D721Med (cell line): ENCODE data around the gene PPID.

Source experiments
- DNase-seq: peaks from one replicate; pipeline ENCODE4 v3.0.0; 2011; ENCODE audit warnings: low spot score; ENCODE audit not compliant: insufficient read length
- FAIRE-seq: peaks from 2 replicates; lab custom pipeline; 2011; peaks lifted over from hg19 to GRCh38; lab: Jason Lieb, UNC
- TF ChIP-seq, protein P1 (sequence below): IDR thresholded peaks from 2 replicates; pipeline ENCODE4 v1.5.1; 2012; ENCODE audit warnings: mild to moderate bottlenecking, control low read depth; ENCODE audit not compliant: insufficient read depth; ENCODE audit errors: missing control alignments

PPID gene

DNA sequence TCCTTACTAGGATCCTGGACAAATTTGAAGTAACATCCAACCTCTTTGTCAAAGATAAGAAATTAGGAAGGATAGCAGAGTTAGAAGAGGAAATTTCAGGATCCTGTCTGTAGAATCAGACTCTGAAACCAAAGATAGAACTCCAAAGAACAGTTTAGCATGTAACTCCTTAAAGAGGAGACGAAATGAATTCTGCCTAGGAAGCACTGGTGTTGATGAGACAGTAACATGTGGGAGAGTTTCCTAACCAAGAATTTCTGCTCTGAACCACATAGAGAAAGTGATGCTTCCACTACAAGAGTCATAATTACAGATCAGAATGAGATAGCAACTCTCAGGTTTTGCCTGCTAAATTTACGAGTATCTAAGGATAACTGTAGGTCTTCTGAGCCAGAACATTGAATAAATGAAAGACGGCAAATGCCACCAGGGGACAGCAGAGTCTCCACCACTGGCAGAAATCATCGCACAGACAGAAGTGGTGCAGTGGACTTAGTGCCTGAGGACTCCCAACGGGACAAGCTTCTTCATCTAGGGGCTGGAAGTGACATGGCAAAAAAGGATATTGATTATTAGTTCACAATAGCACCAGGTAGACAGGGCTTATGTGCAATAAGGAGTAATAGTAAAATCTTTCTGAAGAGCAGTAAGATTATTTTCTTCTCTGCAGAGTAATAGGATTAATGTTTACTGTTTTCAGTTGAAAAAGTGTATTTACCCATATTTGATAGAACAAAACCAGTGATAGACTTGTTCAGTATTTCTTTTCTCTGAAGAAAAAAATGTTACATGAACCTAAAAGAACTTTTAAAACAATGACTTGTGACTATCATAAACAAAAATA is 6.7 kb upstream of the PPID start:
- DNase-seq: peak; percentile 35
- peak; percentile 84 for FAIRE-seq
- TF ChIP-seq, protein P1, sequence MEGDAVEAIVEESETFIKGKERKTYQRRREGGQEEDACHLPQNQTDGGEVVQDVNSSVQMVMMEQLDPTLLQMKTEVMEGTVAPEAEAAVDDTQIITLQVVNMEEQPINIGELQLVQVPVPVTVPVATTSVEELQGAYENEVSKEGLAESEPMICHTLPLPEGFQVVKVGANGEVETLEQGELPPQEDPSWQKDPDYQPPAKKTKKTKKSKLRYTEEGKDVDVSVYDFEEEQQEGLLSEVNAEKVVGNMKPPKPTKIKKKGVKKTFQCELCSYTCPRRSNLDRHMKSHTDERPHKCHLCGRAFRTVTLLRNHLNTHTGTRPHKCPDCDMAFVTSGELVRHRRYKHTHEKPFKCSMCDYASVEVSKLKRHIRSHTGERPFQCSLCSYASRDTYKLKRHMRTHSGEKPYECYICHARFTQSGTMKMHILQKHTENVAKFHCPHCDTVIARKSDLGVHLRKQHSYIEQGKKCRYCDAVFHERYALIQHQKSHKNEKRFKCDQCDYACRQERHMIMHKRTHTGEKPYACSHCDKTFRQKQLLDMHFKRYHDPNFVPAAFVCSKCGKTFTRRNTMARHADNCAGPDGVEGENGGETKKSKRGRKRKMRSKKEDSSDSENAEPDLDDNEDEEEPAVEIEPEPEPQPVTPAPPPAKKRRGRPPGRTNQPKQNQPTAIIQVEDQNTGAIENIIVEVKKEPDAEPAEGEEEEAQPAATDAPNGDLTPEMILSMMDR: peak; percentile 65

DNA sequence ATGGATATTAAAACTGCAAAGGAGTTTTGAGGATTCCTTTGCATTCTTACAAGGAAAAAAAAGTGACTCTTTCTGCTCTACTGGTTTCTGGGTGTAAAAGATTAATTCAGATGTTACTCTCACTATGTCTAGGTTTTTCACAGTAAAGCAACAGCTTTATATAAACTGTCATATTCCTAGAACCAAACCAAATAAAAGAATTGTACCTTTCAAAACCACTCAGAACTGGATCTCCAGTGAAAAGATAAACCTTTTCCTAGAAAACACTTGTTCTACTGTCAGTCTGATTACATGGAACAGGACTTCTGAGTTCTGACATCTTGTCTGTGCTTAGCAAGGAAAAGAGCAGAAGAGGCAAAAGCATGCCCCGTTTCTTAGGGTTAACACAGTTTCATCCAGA is 5.0 kb upstream of the PPID start:
- TF ChIP-seq, protein P1: no peak
- DNase-seq (no peak), FAIRE-seq (no peak)

GRCh38 chr4:158726633-158727032 is 3.4 kb upstream of the PPID start:
- no peak for FAIRE-seq
- TF ChIP-seq, protein P1: no peak

GRCh38 chr4:158724637-158725036 is 1.4 kb upstream of the PPID start:
- FAIRE-seq: peak; percentile 64
- no peak for DNase-seq
- TF ChIP-seq, protein P1: no peak

More at GRCh38 chr4:158726633-158727032, 3.4 kb upstream of the PPID start:
- no peak for DNase-seq

DNA sequence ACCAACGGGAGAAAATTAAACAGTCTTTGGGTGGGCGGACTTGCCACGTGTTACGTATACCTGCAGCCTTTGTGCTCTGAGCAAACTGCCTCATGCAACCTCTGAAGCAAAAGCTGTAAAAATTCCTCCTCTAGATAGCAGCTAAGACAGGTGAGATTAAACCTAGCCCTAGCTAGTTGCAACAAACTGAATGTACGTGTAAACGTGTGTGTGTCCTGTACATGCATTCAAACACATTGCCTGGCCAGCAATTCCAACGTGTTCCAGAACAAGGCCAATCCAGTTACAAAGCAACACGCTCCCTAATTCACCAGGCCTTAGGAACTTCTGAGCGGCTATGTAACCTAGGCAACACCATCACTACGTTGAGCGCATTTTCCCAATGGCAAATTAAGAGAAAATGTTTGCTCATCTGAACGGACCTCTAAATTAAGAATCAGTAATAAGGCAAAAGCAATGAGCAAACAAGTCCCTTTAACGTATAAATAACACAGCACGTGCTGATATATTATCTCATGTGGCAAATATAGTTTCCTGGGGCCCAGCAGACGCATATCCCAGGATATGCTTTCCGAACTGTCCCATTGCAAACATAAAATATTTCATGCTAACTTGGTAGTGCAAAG is 792 bp downstream of the PPID start:
- TF ChIP-seq, protein P1: no peak
- peak; percentile 77 for FAIRE-seq
- no peak for DNase-seq

- DNase-seq: no peak
- peak; percentile 77 for FAIRE-seq
- TF ChIP-seq, protein P1: no peak
These were observed 1.5 kb downstream of the PPID start for GRCh38 chr4:158721680-158722079.

- TF ChIP-seq, protein P1: no peak
- no peak for DNase-seq
- no peak for FAIRE-seq
These were observed 7.4 kb downstream of the PPID start for GRCh38 chr4:158715802-158716201.
